ENCODE measurements around the gene OR4K1.
"Not testable (repeated sequence)": the region's sequence is repeated elsewhere in the genome, so short reads cannot be mapped to it uniquely, and the experiment has no call there.

The OR4K1 gene, protein sequence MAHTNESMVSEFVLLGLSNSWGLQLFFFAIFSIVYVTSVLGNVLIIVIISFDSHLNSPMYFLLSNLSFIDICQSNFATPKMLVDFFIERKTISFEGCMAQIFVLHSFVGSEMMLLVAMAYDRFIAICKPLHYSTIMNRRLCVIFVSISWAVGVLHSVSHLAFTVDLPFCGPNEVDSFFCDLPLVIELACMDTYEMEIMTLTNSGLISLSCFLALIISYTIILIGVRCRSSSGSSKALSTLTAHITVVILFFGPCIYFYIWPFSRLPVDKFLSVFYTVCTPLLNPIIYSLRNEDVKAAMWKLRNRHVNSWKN

DNA sequence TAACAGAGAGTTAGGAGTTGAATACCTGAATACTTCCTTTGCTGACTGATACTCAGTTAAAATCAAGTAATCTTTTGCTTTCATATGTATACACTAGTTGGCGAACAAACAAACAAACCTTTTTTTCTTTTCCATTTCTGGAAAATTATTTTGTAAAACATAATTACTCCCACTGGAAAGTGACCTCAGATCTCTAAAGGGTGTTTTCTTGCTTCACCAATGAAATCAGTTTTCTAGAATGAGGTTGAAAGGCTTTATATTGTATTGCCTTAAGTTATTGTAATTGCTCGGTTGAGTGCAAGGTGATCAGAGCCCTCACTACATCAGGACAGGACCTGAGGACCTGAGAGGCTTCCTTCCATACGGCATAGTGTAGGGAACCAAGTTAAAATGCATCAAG, at the start of gene OR4K1:
OR4K1 (plus strand) TSS at position 301 of the 400 bp plus-strand sequence. CDS start 4,750 bp downstream, outside the sequence.
- DNase-seq (ENCODE audit: low read depth in 1 of 2, low spot score in 1 of 2), result no peak

DNA sequence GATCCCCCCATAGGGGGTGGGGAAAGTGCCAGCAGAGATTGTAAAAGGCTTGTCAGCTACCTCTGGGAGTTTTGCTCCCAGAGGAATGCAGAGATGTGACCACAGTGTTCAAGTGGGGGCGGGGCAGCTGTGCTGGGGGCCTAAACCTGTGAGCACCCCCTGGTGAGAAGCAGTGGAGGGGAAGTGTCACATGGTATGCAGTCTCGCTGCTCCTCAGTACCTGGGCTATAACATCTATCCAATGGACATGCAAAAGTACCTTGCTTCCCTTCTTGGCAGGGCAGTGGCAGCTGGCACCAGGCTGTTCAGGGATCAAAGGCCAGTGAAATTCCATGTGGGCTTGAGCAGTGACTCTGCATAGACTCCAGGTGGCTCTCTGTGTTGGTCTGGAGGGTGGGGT, 35.4 kb upstream of the OR4K1 start:
- DNase-seq (ENCODE audit: low read depth in 1 of 2, low spot score in 1 of 2), result no peak

DNA sequence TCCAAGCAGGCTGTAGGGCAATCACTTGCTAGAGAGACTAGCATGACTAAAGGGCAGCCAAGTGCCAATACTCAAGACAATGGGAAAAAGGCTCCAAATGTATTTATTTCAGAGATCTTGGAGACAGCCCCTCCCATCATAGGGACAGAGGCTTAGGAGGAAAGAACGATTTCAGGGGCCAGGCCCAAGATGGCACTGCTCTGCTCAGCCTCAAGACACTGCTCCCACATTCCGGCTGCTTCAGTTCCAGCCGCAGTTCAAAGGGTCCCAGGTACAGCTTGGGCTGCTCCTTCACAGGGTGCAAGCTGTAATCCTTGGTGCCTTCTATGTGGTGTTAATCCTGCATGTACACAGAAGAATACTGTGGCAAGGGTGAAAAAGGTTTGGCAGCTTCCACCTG, 29.7 kb upstream of the OR4K1 start:
- DNase-seq (ENCODE audit: low read depth in 1 of 2, low spot score in 1 of 2), result no peak

DNA sequence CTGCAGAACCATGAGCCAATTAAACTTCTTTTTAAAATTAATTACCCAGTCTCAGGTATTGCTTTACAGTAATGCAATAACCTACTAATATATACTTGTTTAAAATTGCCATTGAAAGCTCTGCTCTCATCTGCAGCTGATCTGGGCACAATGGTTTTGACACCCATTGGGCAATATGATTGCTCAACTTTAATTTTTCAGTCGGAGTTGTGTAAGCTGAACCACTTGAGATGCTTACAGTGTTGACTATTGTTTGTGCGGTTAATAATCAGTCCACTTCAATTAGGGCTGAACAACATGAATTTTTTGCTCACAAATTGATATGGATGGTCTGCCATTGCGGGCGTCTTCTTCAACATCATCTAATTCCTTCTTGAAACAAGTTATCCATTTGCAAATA, 28.3 kb upstream of the OR4K1 start:
- no peak for DNase-seq (ENCODE audit: low read depth in 1 of 2, low spot score in 1 of 2)

DNA sequence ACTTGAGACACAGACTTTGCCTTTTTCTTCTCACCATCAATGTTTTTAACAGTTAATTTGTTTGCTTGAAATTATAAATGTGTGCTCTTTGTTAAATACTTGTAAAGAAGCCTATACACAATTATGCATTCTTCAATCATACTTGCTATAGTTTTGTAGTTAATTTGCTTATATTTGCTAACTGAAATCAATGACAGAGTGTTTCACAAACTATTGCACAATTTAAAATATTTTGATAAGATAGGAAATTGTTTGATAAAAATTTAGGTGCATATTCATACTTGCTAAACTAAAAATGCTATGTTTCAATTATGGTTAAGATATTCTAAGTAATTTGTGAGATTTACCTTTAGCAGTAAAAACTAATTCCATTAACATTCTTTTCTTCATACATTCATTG, 24.1 kb upstream of the OR4K1 start:
- no peak for DNase-seq (ENCODE audit: low read depth in 1 of 2, low spot score in 1 of 2)

DNA sequence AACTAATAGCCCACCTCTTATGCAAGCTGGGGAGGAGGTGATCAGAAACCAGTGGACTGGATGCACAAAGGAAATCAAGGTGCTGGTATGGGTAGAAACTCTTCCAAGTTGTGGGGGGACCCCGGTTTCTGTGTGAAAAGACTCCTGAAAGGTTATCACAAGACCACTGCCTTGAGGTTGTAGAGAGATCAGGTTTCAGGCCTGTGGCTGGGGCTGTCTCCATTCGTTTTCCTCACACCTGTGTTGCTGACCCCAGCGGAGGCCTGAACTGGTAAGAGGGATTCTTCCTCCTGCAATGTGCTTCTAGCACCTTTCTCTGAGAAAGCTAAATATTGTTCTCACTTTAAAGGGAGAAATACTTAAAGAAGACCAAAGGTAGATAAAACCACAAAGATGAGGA, 19.6 kb upstream of the OR4K1 start:
- DNase-seq (ENCODE audit: low read depth in 1 of 2, low spot score in 1 of 2), result no peak

DNA sequence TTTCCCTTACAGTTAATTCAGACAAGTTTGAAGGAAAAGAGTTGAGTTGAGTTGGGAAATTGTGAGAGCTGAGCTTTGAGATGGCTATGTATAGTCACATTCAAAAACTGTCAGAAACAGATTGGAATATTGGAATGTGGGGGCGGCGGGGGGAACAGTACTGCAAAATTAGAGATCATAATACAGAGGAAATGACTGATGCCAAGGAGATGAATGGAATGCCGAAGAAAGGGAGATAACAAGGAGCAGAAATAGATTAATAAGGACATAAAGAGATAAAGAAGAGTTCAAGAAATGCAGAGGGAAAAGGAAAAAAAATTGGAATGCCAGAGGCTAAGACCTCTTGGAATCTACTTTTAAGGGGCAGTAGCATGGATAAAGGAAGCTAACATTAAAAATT, 13.5 kb upstream of the OR4K1 start:
- DNase-seq (ENCODE audit: low read depth in 1 of 2, low spot score in 1 of 2), result no peak

DNA sequence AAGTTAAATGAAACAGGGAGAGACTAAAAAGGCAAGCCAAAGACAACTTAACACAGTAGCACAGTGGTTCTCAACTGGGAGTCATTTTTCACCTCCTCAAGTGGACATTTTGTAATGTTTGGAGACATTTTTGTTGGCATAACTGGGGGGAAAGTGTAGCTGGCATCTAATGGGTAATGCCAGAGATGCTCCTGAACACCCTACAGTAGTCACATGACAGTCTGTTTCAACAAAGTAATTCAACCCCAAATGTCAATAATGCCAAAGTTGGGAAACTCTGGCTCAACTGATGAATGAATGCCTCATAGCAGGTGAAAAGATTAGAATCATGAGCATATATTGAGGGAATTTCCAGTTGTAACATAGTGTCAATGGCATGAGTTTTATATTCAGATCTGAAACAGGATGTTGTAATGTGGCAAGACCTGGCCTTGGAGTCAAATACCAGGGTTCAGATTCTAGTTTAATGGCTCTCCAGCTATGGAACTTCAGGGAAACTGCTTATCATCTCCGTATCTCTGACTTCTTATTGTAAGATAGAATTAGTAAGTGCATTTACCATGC, 12.7 kb upstream of the OR4K1 start:
- DNase-seq (ENCODE audit: low read depth in 1 of 2, low spot score in 1 of 2), result no peak

DNA sequence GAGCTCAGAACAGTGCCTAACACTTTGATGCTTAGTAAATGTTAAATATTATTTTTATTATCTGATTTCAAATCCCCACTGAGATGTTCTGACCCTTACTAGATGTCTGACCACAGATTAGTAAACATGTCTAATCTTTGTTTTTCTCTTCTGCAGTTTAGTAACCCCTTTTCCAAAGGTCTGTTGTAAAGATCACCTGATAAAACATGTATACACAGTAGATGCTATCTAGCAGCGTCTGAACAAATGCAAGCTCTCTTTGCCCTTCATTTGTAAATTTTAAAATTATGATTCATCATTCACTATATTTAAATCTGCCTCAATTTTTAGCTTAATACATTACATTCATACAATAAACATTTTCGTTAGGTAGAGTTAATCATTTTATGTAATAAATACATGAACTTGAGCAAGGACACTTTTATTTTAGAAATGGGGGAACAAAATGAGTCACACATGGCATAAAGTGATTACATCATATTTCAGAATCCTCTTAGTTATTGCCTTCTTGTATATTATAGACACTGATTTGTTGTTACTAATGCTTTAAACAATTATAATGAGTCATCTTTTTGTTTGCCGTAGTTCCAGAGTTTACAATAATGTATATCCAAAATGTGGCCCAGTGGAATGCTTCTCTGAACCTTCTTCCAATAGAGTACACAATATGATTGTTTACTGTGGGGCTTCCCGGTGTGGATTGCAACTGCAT, 12.0 kb upstream of the OR4K1 start:
- no peak for DNase-seq (ENCODE audit: low read depth in 1 of 2, low spot score in 1 of 2)

DNA sequence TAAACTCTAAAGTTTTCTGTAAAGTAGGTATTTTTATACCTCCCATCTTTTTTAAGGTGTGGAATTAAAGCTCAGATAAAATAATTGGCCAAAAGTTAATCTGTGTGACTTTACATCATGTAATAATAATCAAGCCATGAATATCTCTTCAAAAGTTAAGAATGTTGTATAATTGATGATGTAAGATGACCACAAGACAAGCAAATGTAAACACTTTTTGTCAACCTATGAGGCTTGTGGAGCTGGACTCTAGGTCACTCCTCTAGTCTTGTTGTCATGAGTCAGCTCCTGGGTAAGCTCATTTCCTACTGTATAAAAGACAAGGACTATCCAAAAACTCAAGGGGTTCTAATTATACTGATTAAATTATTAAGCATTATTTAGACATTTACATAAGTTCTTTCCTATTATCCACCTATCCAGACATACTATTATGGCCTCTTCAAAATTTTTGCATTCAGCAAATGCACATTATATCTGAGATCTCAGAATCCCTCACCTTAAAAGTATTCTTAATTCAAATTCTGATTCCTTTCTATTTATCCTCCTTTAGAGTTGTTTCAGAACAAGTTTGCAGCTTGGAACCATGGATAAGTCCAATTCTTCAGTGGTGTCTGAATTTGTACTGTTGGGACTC, 10.6 kb upstream of the OR4K1 start, which contains the start of gene OR4K5:
OR4K5 (plus strand) TSS at position 587 of the 637 bp plus-strand sequence; CDS start at position 587, 0 bp downstream.
- no peak for DNase-seq (ENCODE audit: low read depth in 1 of 2, low spot score in 1 of 2)

DNA sequence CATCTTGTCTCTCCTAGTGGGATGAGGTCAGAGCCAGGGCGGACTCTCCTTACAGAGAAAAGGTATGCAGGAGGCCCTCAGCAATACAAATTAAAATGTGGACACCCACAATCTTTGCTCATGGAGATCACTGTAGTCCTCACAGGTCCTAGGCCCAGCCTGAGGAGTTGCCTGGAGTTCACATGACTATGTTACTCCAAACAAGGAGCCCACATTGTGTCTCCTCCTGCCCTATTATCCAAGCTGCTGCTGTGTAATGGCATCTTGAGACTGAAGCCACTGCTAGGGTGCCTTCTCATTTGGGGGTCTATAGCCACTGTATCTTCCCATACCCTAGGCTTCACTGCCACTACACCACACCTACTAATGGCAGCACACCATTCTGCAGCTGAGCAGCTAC, 11.0 kb downstream of the OR4K1 start:
- no peak for DNase-seq (ENCODE audit: low read depth in 1 of 2, low spot score in 1 of 2)

DNA sequence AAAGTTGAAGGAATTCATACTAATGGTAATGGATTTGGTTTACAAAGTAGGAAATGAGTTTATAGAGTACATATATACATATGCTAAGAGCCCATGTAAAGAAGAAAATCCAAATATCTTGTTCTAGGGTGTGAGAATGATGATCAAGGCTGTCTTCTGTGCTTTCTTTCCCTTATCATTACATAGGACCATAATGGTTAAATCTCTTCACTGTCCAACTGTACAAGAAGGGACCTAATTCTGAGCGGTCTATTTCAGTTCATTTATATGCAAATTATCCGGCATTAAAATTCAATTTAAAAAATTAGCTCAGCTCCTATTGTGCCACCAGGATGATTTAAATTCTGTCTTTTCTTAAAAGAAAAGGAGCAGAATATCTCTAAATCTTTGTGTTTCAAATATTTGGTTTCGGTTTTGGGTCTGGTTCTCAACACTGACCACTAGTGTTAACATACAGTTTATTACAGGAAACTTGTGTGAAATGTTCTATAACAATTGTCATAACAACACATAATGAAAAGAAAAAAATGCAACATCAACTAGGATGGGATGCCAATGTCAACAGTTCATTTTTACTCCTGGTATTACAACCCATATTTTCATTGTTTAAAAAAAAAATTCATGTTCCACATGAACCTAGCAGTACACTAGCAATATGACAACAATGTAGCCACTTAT, 16.8 kb downstream of the OR4K1 start:
- DNase-seq (ENCODE audit: low read depth in 1 of 2, low spot score in 1 of 2), result no peak

DNA sequence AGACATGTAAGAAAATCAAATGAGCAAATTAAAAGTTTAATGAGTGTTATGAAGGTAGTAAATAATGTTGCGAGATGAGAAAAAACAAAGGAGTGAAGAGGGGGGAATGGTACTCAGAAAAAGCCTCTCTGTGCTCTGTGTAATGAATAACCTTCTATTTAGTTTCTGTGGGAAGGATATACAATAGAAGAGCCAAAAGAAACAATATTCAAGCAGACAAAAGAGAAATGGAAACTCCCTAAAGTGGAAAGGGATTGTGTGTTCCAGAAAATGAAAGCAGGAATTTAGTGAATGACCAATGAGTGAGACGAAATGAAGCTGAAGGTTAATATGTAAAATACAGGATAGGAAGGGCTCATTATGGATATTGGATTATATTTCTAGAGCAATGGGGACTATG, 18.5 kb downstream of the OR4K1 start:
- no peak for DNase-seq (ENCODE audit: low read depth in 1 of 2, low spot score in 1 of 2)

DNA sequence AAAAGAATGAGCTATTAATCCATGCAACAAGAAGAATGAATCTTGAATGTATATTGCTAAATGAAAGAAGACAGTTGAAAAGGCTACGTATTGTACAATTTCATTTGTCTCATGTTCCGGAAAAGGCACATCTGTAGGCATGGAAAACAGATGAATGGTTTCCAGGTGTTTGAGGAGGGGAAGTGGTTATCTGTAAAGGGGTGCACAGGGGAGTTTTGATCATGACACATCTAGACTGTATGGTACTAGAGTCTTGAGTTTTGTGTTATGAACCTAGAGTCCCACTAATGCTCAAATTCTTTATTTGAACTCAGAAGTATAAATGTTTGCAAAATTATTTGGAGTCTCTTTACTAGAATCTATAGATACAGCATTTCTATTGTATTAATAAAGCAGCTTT, 39.0 kb downstream of the OR4K1 start:
- DNase-seq (ENCODE audit: low read depth in 1 of 2, low spot score in 1 of 2), result not testable (repeated sequence)

DNA sequence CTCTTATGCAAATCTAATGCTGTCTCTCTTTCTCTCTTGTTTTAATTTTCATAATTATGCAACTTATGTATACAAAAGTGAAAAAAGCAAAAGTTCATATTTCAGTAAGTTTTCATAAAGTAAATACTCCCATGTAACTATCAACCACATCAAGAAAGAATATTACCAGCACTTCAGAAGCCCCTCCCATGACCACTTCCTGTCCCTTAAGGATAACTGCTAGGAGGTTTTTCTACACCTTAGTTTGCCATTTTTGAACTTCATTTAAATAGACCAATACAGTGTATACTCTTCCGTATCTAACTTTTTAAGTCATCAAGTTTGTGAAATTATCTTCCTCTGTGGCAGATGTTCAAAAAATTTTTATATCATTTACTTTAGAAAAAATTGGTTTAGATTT, 44.1 kb downstream of the OR4K1 start:
- DNase-seq (ENCODE audit: low read depth in 1 of 2, low spot score in 1 of 2), result no peak

DNA sequence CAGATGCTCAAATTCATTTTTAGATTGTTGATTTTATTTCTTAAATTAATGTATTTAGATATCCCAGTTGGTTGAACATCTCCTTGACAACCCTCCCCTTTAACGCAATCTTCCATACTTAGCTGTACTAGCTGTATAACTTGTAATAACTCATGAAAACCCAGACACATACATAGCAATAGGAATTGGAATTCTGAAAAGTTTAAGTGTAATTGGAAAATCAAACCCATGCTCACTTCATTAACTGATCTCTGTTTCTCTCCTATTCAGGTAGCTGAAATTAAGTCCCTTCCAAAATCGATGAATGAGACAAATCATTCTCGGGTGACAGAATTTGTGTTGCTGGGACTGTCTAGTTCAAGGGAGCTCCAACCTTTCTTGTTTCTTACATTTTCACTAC, 44.6 kb downstream of the OR4K1 start, which contains the start of gene OR4K15:
OR4K15 (plus strand) TSS at position 301 of the 400 bp plus-strand sequence; CDS start at position 301, 0 bp downstream.
- DNase-seq (ENCODE audit: low read depth in 1 of 2, low spot score in 1 of 2), result no peak

Data from activated T-helper 1 cell treated with anti-CD3 and anti-CD28 coated beads, Interleukin-2, amount 50 U/mL, for 16 hours (primary cell).